Cardiac ventricle fibroblast (primary cell): ENCODE results near the gene PEX11A. TPM values are rescaled to one million over a fixed set of nuclear protein-coding genes. Genes with fewer than 3 reads are reported as not detected.

Experiments used
- total RNA-seq: library from RNA; depleted of rRNA; stranded (reverse); fragments of >200 nt; gene quantifications from 2 replicates; pipeline ENCODE4 v1.2.3, GENCODE V29; 2015

PEX11A gene, protein sequence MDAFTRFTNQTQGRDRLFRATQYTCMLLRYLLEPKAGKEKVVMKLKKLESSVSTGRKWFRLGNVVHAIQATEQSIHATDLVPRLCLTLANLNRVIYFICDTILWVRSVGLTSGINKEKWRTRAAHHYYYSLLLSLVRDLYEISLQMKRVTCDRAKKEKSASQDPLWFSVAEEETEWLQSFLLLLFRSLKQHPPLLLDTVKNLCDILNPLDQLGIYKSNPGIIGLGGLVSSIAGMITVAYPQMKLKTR
- 6.4 and 7.4 TPM in 2 replicates for total RNA-seq

DNA sequence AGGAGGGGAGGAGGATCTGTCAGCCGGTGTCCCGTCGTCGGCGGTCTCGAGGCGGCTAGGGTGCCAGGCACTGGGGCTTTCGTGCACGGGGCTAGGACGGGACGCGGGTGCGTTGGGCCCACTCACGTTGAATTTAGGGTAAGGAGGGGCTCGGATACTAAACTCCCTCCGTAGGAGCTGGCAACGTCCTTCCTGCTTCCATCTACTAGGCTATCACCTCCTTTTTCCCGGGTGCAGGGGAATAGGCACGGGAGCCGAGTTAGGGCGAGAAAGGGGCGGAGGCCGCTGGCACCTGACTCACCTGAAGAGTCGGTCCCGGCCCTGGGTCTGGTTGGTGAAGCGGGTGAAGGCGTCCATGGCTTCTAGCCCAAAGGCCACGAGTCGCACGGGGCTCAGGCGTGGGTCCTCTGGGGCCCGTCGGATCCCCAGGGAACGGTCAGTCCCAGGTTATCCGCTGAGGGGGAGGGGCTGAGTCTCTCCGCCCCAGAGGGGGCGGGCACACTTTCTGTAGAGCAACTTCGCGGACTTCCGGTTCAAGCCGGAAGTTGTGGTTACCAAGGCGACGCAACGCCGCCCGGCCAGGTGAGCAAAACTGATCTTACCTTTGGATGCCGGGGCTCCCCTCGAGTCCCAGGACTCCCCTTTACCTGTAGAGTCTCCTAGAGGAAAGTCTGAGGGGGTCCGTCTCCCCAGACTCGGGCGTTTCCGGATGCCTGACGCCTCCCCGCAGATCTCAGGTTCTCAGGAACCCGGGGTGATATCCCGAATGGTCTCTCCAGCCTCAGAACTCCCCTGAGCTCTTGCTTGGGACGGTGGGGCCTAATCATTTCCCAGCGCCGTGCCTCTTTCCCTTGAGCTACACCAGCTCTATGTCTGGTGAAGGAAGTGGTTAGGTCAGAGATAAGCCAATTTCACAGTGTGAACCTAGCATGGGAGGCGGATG lies at the start of gene PEX11A, which contains the start of gene WDR93:
Gene PEX11A, minus strand, starts transcription at position 479 of the 943 bp plus-strand sequence. Its CDS starts 122 bp downstream, at position 357.
Gene WDR93, plus strand, starts transcription at position 536 of the 943 bp plus-strand sequence. CDS start 10,936 bp downstream, outside the sequence.

DNA sequence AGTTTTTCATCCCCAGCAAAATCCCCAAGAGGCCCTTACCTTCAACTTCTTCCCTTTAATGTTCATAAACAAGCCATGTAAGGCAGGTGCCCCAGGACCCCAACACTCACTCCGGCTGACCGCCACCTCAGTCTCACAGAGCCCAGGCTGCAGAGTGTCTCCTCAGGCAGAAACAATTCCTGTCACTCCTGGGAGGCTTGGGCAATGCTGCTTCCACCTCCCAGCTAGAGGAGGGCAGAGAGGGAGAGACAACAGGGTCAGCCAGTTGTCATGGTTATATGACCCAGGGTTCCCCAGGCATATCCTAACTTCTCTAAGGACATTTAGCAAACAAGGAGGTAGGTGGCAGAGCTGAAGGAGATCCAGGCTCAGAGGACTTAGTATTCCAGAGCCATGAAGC lies 11.3 kb downstream of the PEX11A start, which contains the start of gene PLIN1:
Gene PLIN1, minus strand, starts transcription at position 156 of the 400 bp plus-strand sequence. CDS start 1,878 bp downstream, outside the sequence.

DNA sequence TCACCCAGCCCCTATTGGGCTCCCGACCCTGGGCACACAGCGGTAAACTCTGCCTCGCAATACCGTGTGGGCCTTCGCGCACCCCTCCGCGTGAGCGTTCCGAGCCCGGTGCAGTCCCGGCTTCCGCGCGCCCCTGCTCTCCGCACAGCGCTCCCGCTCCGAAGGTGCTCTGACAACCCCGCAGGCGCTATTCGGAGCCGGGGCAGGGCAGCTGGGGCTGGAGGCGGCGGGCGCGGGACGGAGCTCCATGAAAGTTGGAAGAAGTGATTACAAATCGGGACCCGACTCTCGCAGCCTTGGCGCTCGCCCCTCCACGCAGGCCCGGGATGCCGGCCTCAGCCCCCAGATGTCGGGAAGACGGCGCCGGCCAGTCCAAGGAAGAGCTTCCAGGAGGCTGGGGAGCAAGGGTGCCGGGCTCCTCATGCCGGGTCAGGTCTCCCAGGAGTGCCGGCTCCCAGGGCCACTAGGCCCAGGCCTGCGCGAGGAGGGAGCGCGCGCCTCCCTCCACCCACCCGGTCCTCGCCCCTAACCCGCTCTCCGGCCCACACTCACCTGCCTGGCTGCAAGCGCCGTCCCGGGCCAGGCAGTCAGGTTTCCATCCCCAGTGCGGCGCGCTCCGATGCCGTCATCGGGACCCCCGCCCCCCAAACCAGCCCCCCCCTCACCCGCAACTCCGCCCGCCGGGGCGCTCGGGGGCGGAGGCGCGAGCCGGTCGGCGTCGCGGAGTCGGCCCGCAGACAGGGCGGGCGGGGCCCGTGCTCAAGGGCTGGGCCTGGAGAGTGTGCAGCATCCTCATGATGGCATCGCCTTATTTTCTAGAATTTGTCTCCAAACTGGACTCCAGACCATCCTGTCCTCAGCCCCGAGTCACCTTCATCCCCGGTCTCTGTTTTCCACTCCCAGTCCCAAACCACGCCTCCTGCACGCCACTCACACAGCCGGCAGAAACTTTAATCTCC lies 35.4 kb downstream of the PEX11A start, which contains the start of gene KIF7:
Gene KIF7, minus strand, starts transcription at position 621 of the 959 bp plus-strand sequence. CDS start 2,537 bp downstream, outside the sequence.

Other genes with a start within 250 kb of the PEX11A start
- not detected in 2 replicates for gene RHCG, start 194.2 kb downstream of the PEX11A start, total RNA-seq
- gene TICRR, start 115.3 kb downstream of the PEX11A start, total RNA-seq: 0.69 and 0.88 TPM in 2 replicates
- gene KIF7, start 35.3 kb downstream of the PEX11A start, total RNA-seq: 27.4 and 28.3 TPM in 2 replicates
- gene PLIN1, start 11.4 kb downstream of the PEX11A start, total RNA-seq: 15.8 and 16.5 TPM in 2 replicates
- 0.10 TPM in 1 of 2 replicates, not detected in the other for gene WDR93, start 57 bp upstream of the PEX11A start, total RNA-seq
- gene MESP1, start 60.5 kb upstream of the PEX11A start, total RNA-seq: 1.2 and 2.1 TPM in 2 replicates
- 0.98 and 1.3 TPM in 2 replicates for gene MESP2, start 85.6 kb upstream of the PEX11A start, total RNA-seq
- gene ANPEP, start 124.1 kb upstream of the PEX11A start, total RNA-seq: 103 and 119 TPM in 2 replicates
- 19.4 and 32.0 TPM in 2 replicates for gene AP3S2, start 203.2 kb upstream of the PEX11A start, total RNA-seq
- 7.1 and 7.2 TPM in 2 replicates for gene ARPIN, start 222.2 kb upstream of the PEX11A start, total RNA-seq